ENCODE measurements around the gene PCK1.

Gene PCK1

GRCh38 chr20:57612916-57613315 lies 52.0 kb downstream of the PCK1 start:
- ChIA-PET POLR2A (no interaction called here), CTCF (interaction anchor here (1.1 kb wide), 1 partner anchor 11 kb away, joined by 4 read pairs; no protein-coding TSS in a partner anchor)
- no peak for TF ChIP-seq CTCF (IDR thresholded peaks at IDR 0.05; ENCODE audit: insufficient read depth, low read length, missing control alignments)
- no peak for DNase-seq (ENCODE audit: low read depth, low spot score)
- no peak overlapping the region for H3K4me3 ChIP-seq (ENCODE audit: low read depth, low read length)

- no peak for DNase-seq (ENCODE audit: low read depth, low spot score)
- POLR2A ChIA-PET: no interaction called here
- H3K4me3 ChIP-seq (ENCODE audit: low read depth, low read length): no peak overlapping the region
- TF ChIP-seq CTCF (IDR thresholded peaks at IDR 0.05; ENCODE audit: insufficient read depth, low read length, missing control alignments): no peak
- CTCF ChIA-PET: interaction anchor here (0.9 kb wide), 1 partner anchor 10 kb away, joined by 3 read pairs; no protein-coding TSS in a partner anchor
Measured at GRCh38 chr20:57613481-57613921, 52.6 kb downstream of the PCK1 start.

- no peak for DNase-seq (ENCODE audit: low read depth, low spot score)
- ChIA-PET CTCF (interaction anchor here (0.7 to 1.8 kb wide), 4 partner anchors 9 to 595 kb away, joined by 3 to 6 read pairs (median 4); no protein-coding TSS in a partner anchor), POLR2A (no interaction called here)
- no peak overlapping the region for H3K4me3 ChIP-seq (ENCODE audit: low read depth, low read length)
- TF ChIP-seq CTCF (IDR thresholded peaks at IDR 0.05; ENCODE audit: insufficient read depth, low read length, missing control alignments): no peak
Measured at GRCh38 chr20:57614490-57615444, 53.9 kb downstream of the PCK1 start.

- H3K4me3 ChIP-seq (ENCODE audit: low read depth, low read length): no peak overlapping the region
- ChIA-PET CTCF (interaction anchor here (0.9 to 1.8 kb wide), 2 partner anchors 17 to 594 kb away, joined by 4 to 6 read pairs; no protein-coding TSS in a partner anchor), POLR2A (no interaction called here)
- TF ChIP-seq CTCF (IDR thresholded peaks at IDR 0.05; ENCODE audit: insufficient read depth, low read length, missing control alignments): no peak
- DNase-seq (ENCODE audit: low read depth, low spot score): no peak
Measured at GRCh38 chr20:57615445-57615811, 54.5 kb downstream of the PCK1 start.

GRCh38 chr20:57616143-57616951 lies 55.4 kb downstream of the PCK1 start:
- POLR2A ChIA-PET: no interaction called here

More at GRCh38 chr20:57616143-57616951, 55.4 kb downstream of the PCK1 start:
- no peak overlapping the region for H3K4me3 ChIP-seq (ENCODE audit: low read depth, low read length)
- no peak for DNase-seq (ENCODE audit: low read depth, low spot score)
- no peak for TF ChIP-seq CTCF (IDR thresholded peaks at IDR 0.05; ENCODE audit: insufficient read depth, low read length, missing control alignments)
- CTCF ChIA-PET: interaction anchor here (0.9 to 1.0 kb wide), 2 partner anchors 18 to 20 kb away, joined by 3 to 4 read pairs; no protein-coding TSS in a partner anchor

All from AG04449 (cell line).